ENCODE results near the gene INSYN2A. TPM values are rescaled to one million over a fixed set of nuclear protein-coding genes. Genes with fewer than 3 reads are reported as not detected.

Gene INSYN2A
- total and polyA plus RNA-seq, 9 of the 15 experiments (the other 6 are each of a cell fraction or from before 2014, with no cell fraction given): not detected

- no TSS peak for BruUV-seq (replicated peaks)
- no peak for FAIRE-seq
- H3K9ac ChIP-seq (ENCODE audit: insufficient read depth in 1 of 2, low read depth in 2 of 2, low read length in 2 of 2): no peak overlapping the region
- intact Hi-C loops (cut with micrococcal nuclease): no loop called here
- ChIA-PET POLR2A (no interaction called here), CTCF (ENCODE audit: low intra/inter-chr PET ratio) (no interaction called here)
- no peak for DNase-seq (ENCODE audit: extremely low read depth in 1 of 4, low spot score in 3 of 4)
- H3K4me2 ChIP-seq (ENCODE audit: insufficient read depth, low read length): no peak overlapping the region
- H3K79me2 ChIP-seq (ENCODE audit: control insufficient read depth, insufficient read depth, low read length): no peaks in the 10 kb centered on the region
- no peak overlapping the region for H3K4me3 ChIP-seq
- H3K27ac ChIP-seq (ENCODE audit: extremely low read depth, low read depth, low read length): no peak overlapping the region
- in situ Hi-C loops (cut with MboI): no loop called here
- no peaks in the 10 kb centered on the region for H3K4me1 ChIP-seq (replicated peaks in 1 of 2; ENCODE audit: control insufficient read depth in 2 of 2, insufficient read depth in 2 of 2, low read length in 2 of 2)
- ATAC-seq: no peak
- no peaks in the 10 kb centered on the region for H3K9me3 ChIP-seq (replicated peaks; ENCODE audit: control insufficient read depth, insufficient read depth, low read depth, low read length)
- H3K27me3 ChIP-seq (ENCODE audit: control insufficient read depth in 2 of 2, insufficient read depth in 2 of 2, low read length in 2 of 2): no peaks in the 10 kb centered on the region
- no peaks in the 10 kb centered on the region for H3K9me1 ChIP-seq (ENCODE audit: control insufficient read depth, insufficient read depth, low read length)
- H2AFZ ChIP-seq (ENCODE audit: low read depth, low read length): no peak overlapping the region
- no peaks in the 10 kb centered on the region for H3K36me3 ChIP-seq (ENCODE audit: control insufficient read depth, insufficient read depth, low read length)
- no CpG with 5 or more reads among the region's 3 CpGs for WGBS (ENCODE audit: insufficient coverage, low coverage, missing lambda C conversion rate)
- no peaks in the 10 kb centered on the region for H4K20me1 ChIP-seq (replicated peaks; ENCODE audit: control insufficient read depth, insufficient read depth, low read length)
- no peak for TF ChIP-seq SRF (CRISPR knock-in tag; IDR thresholded peaks at IDR 0.05)
Observed at GRCh38 chr10:127216786-127217185, 20.4 kb upstream of the INSYN2A start.

GRCh38 chr10:127216274-127216673 lies 19.9 kb upstream of the INSYN2A start:
- CTCF ChIA-PET (ENCODE audit: low intra/inter-chr PET ratio): no interaction called here
- no peaks in the 10 kb centered on the region for H3K9me1 ChIP-seq (ENCODE audit: control insufficient read depth, insufficient read depth, low read length)
- no TSS peak for BruUV-seq (replicated peaks)
- no peaks in the 10 kb centered on the region for H3K9me3 ChIP-seq (replicated peaks; ENCODE audit: control insufficient read depth, insufficient read depth, low read depth, low read length)
- intact Hi-C loops (cut with micrococcal nuclease): no loop called here
- no peak overlapping the region for H3K9ac ChIP-seq (ENCODE audit: insufficient read depth in 1 of 2, low read depth in 2 of 2, low read length in 2 of 2)
- no peaks in the 10 kb centered on the region for H3K36me3 ChIP-seq (ENCODE audit: control insufficient read depth, insufficient read depth, low read length)
- DNase-seq (ENCODE audit: extremely low read depth in 1 of 4, low spot score in 3 of 4): no peak
- no peaks in the 10 kb centered on the region for H3K27me3 ChIP-seq (ENCODE audit: control insufficient read depth in 2 of 2, insufficient read depth in 2 of 2, low read length in 2 of 2)
- in situ Hi-C loops (cut with MboI): no loop called here
- no peak overlapping the region for H3K4me3 ChIP-seq
- H3K27ac ChIP-seq (ENCODE audit: extremely low read depth, low read depth, low read length): no peak overlapping the region
- no peak overlapping the region for H3K4me2 ChIP-seq (ENCODE audit: insufficient read depth, low read length)
- POLR2A ChIA-PET: no interaction called here
- no peak overlapping the region for H2AFZ ChIP-seq (ENCODE audit: low read depth, low read length)
- 0% methylated on average over 4 of the region's 5 CpGs for WGBS (ENCODE audit: insufficient coverage, low coverage, missing lambda C conversion rate)
- no peak for TF ChIP-seq ZNF184 (CRISPR knock-in tag; IDR thresholded peaks at IDR 0.05)
- no peak for TF ChIP-seq ZNF79 (CRISPR knock-in tag; IDR thresholded peaks at IDR 0.05; ENCODE audit: low read depth)
- TF ChIP-seq ZNF3 (CRISPR knock-in tag; IDR thresholded peaks at IDR 0.05): no peak
- TF ChIP-seq ETS2 (tag; IDR thresholded peaks at IDR 0.05; ENCODE audit: borderline replicate concordance, poor library complexity, severe bottlenecking): no peak
- no peak for TF ChIP-seq HMGXB4 (CRISPR knock-in tag; IDR thresholded peaks at IDR 0.05)
- TF ChIP-seq PREB (CRISPR knock-in tag; IDR thresholded peaks at IDR 0.05): no peak
- TF ChIP-seq HDAC1 (IDR thresholded peaks at IDR 0.05): no peak
- TF ChIP-seq ZSCAN29 (IDR thresholded peaks at IDR 0.05): no peak
- no peak for TF ChIP-seq ARID1B (IDR thresholded peaks at IDR 0.05)
- no peaks in the 10 kb centered on the region for H3K4me1 ChIP-seq (replicated peaks in 1 of 2; ENCODE audit: control insufficient read depth in 2 of 2, insufficient read depth in 2 of 2, low read length in 2 of 2)
- H4K20me1 ChIP-seq (replicated peaks; ENCODE audit: control insufficient read depth, insufficient read depth, low read length): no peaks in the 10 kb centered on the region
- no peaks in the 10 kb centered on the region for H3K79me2 ChIP-seq (ENCODE audit: control insufficient read depth, insufficient read depth, low read length)
- ATAC-seq: no peak
- no peak for FAIRE-seq
